Uterus (tissue), 2 donors: ENCODE results near the gene CYP3A4.

ENCODE experiments used
- POLR2A ChIP-seq, 2 donors: fragments of 450-650 bp; IDR thresholded peaks; one replicate each; pipeline ENCODE4 v1.6.1; 2016; ENCODE audit warnings: antibody characterized with exemption in 2 of 2, mild to moderate bottlenecking in 1 of 2, moderate library complexity in 1 of 2
- TF ChIP-seq, protein P1 (sequence below), 4 experiments: fragments of 200-600 bp in 2 of 4; fragments of 450-650 bp in 2 of 4; sonication (generic) in 2 of 4; IDR thresholded peaks; one replicate each; pipeline ENCODE4 v1.5.1; 2016 to 2019; ENCODE audit warnings: antibody characterized with exemption in 4 of 4, mild to moderate bottlenecking in 2 of 4, moderate library complexity in 1 of 4

DNA sequence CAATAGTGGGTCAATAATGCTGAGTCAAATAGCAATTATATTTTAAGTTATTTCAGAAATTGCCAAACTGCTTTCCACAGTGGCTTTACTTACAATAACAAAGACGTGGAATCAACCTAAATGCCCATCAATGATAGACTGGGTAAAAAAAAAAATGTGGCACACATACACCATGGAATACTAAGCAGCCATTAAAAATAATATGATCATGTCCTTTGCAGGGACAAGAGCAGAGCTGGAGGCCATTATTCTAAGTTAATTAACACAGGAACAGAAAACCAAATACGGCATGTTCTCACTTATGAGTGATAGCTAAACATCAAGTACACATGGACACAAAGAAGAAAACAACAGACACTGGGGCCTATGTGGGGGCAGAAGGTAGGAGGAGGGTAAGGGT, 15.0 kb upstream of the CYP3A4 start:
- TF ChIP-seq, protein P1, sequence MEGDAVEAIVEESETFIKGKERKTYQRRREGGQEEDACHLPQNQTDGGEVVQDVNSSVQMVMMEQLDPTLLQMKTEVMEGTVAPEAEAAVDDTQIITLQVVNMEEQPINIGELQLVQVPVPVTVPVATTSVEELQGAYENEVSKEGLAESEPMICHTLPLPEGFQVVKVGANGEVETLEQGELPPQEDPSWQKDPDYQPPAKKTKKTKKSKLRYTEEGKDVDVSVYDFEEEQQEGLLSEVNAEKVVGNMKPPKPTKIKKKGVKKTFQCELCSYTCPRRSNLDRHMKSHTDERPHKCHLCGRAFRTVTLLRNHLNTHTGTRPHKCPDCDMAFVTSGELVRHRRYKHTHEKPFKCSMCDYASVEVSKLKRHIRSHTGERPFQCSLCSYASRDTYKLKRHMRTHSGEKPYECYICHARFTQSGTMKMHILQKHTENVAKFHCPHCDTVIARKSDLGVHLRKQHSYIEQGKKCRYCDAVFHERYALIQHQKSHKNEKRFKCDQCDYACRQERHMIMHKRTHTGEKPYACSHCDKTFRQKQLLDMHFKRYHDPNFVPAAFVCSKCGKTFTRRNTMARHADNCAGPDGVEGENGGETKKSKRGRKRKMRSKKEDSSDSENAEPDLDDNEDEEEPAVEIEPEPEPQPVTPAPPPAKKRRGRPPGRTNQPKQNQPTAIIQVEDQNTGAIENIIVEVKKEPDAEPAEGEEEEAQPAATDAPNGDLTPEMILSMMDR (IDR thresholded peaks at IDR 0.05) = no peak
- TF ChIP-seq POLR2A (IDR thresholded peaks at IDR 0.05) = no peak
